Parathyroid adenoma (tissue), 2 donors: ENCODE results near the gene OR11G2.

Experiments
- H2AFZ ChIP-seq: fragments of 300-600 bp; sonication (generic); one replicate; pipeline ENCODE4 v1.7.0; 2017; ENCODE audit warnings: antibody characterized with exemption, mild to moderate bottlenecking
- H3K27ac ChIP-seq: fragments of 300-600 bp; sonication (generic); one replicate; pipeline ENCODE4 v1.7.0; 2017
- H3K27me3 ChIP-seq: fragments of 300-600 bp; sonication (generic); one replicate; pipeline ENCODE4 v1.7.0; 2017; ENCODE audit warnings: low read length; ENCODE audit not compliant: control insufficient read depth, insufficient read depth
- H3K36me3 ChIP-seq: fragments of 300-600 bp; sonication (generic); one replicate; pipeline ENCODE4 v1.7.0; 2017; ENCODE audit warnings: low read length; ENCODE audit not compliant: control insufficient read depth, insufficient read depth
- H3K4me1 ChIP-seq: fragments of 300-600 bp; sonication (generic); one replicate; pipeline ENCODE4 v1.7.0; 2017; ENCODE audit warnings: control low read depth
- H3K4me2 ChIP-seq: fragments of 300-600 bp; sonication (generic); one replicate; pipeline ENCODE4 v1.7.0; 2017; ENCODE audit warnings: low read length
- H3K4me3 ChIP-seq: fragments of 300-600 bp; sonication (generic); one replicate; pipeline ENCODE4 v1.7.0; 2017; ENCODE audit warnings: low read depth, low read length
- H3K79me2 ChIP-seq: fragments of 300-600 bp; sonication (generic); one replicate; pipeline ENCODE4 v1.7.0; 2017; ENCODE audit warnings: control low read depth
- H3K9ac ChIP-seq: fragments of 300-600 bp; sonication (generic); one replicate; pipeline ENCODE4 v1.7.0; 2017; ENCODE audit warnings: mild to moderate bottlenecking
- H3K9me3 ChIP-seq: fragments of 300-600 bp; sonication (generic); one replicate; pipeline ENCODE4 v1.7.0; 2017; ENCODE audit warnings: low read length; ENCODE audit not compliant: control insufficient read depth
- TF ChIP-seq, protein P1 (sequence below): fragments of 300-600 bp; sonication (generic); IDR thresholded peaks from one replicate; pipeline ENCODE4 v1.7.0; 2017; ENCODE audit warnings: antibody characterized with exemption, mild to moderate bottlenecking
- donor health status: primary hyperparathyroidism.

The OR11G2 gene

DNA sequence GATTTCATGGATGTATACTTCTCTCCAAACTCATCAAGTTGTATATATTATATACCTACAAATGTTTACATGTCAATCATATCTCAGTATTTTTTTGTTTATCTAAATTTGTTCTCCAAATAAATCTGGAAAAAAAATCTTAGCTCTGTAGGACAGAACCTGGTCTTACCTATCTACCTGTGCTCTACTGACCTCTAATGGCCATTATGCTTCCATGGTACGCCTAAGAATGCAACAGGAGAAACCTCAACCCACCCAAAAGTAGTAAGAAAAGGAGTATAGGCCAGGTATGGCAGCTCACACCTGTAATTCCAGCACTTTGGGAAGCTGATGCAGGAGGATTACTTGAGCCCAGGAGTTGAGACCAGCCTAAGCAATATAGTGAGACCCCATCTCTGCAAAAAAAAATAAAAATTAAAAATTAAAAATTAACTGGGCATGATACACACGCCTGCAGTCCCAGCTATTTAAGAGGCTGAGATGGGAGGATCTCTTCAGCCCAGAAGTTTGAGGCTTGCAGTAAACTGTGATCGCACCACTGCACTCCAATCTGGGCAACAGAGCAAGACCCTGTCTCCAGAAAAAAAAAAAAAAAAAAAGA, 57.0 kb downstream of the OR11G2 start:
- TF ChIP-seq, protein P1, sequence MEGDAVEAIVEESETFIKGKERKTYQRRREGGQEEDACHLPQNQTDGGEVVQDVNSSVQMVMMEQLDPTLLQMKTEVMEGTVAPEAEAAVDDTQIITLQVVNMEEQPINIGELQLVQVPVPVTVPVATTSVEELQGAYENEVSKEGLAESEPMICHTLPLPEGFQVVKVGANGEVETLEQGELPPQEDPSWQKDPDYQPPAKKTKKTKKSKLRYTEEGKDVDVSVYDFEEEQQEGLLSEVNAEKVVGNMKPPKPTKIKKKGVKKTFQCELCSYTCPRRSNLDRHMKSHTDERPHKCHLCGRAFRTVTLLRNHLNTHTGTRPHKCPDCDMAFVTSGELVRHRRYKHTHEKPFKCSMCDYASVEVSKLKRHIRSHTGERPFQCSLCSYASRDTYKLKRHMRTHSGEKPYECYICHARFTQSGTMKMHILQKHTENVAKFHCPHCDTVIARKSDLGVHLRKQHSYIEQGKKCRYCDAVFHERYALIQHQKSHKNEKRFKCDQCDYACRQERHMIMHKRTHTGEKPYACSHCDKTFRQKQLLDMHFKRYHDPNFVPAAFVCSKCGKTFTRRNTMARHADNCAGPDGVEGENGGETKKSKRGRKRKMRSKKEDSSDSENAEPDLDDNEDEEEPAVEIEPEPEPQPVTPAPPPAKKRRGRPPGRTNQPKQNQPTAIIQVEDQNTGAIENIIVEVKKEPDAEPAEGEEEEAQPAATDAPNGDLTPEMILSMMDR, result no peak

More for the DNA sequence above, 57.0 kb downstream of the OR11G2 start:
- Histone ChIP-seq H3K4me1 (no peaks in the 10 kb centered on the region), H2AFZ (no peak overlapping the region), H3K27ac (no peak overlapping the region), H3K36me3 (no peaks in the 10 kb centered on the region), H3K9me3 (no peaks in the 10 kb centered on the region), H3K4me2 (no peak overlapping the region), H3K9ac (no peak overlapping the region), H3K27me3 (no peaks in the 10 kb centered on the region), H3K4me3 (no peak overlapping the region), H3K79me2 (no peaks in the 10 kb centered on the region)
